ENCODE measurements around the gene PEX10.

PEX10 gene

DNA sequence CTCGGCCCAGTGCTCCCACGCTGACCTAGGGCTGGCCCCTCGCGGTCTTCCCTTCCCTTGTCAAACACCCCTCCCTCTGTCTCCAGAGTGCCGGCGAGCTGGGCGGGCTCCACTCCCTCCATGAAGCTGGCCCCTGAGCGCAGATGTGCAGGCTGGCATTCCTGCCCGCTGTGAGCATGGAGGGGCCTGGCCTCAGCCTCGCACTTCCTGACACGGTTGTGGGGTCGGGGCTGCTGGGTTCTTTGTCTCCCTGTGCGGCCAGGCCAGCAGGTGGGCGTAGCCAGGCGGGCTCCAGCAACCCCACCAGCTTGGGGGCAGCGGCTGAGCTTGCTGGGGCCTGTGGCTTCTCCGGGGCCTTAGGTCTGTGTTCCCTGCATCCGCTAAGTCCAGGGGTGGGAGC is 14.2 kb upstream of the PEX10 start:
- DNase-seq (ENCODE audit: insufficient read length, low spot score): no peak
- FAIRE-seq: no peak
- TF ChIP-seq, protein P1, sequence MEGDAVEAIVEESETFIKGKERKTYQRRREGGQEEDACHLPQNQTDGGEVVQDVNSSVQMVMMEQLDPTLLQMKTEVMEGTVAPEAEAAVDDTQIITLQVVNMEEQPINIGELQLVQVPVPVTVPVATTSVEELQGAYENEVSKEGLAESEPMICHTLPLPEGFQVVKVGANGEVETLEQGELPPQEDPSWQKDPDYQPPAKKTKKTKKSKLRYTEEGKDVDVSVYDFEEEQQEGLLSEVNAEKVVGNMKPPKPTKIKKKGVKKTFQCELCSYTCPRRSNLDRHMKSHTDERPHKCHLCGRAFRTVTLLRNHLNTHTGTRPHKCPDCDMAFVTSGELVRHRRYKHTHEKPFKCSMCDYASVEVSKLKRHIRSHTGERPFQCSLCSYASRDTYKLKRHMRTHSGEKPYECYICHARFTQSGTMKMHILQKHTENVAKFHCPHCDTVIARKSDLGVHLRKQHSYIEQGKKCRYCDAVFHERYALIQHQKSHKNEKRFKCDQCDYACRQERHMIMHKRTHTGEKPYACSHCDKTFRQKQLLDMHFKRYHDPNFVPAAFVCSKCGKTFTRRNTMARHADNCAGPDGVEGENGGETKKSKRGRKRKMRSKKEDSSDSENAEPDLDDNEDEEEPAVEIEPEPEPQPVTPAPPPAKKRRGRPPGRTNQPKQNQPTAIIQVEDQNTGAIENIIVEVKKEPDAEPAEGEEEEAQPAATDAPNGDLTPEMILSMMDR (IDR thresholded peaks at IDR 0.05; ENCODE audit: insufficient read depth, missing control alignments): no peak

DNA sequence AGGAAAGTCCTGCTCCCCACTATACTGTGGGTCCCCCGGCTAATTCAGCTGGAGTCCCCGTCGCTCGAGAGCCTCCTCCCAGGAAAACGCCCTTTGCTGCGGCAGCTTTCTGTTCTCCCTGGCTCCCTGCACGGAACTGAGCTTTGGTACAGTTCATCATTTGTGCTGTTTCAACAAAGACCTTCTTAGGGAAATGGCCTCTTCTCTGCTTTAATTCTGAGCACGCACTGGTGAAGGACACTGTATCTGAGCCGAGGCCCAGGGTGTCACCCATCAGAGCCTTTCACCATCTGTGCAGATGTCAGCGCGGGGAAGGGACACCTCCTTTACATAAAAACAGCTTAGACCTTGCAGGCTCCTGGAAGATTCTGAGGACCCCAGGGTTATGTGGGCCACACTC is 13.5 kb upstream of the PEX10 start:
- DNase-seq (ENCODE audit: insufficient read length, low spot score) (no peak), FAIRE-seq (no peak)
- TF ChIP-seq, protein P1 (IDR thresholded peaks at IDR 0.05; ENCODE audit: insufficient read depth, missing control alignments): no peak

DNA sequence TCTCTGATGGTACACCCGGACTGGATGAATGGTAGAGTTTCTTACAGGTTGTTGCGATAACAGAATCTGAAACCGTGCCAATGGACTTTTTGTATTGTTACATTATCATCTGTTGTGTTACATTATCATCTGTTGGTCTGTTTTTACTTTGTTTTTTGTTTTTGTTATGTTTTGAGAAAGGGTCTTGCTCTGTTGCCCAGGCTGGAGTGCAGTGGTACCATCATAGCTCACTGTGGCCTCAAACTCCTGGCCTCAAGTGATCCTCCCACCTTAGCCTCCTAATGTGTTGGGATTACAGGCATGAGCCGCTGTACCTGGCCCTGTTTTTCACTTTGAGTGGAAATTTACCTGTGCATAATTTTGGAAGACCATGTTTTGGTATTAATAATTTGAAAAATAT is 10.2 kb upstream of the PEX10 start:
- TF ChIP-seq, protein P1 (IDR thresholded peaks at IDR 0.05; ENCODE audit: insufficient read depth, missing control alignments): no peak
- DNase-seq (ENCODE audit: insufficient read length, low spot score): no peak
- FAIRE-seq: no peak

DNA sequence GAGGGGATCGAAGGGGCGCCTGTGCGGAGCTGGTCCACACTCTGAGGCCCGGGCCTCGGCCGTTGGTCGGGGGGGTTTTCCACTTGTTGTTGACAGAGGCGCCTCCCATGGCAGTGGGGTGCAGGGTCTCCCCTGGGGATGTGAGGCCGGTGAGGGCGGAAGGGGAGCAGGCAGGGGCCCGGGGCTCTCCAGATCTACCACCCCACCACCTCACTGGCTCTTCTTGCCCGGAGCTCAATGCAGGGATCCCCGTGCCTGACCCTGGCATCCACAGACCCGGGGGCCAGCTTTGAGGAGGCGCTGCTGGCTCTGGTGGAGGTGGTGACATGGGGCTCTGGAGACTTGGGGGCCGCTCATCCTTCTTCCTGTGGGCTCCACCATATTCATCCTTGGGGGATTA is 7.1 kb upstream of the PEX10 start:
- FAIRE-seq (no peak), DNase-seq (ENCODE audit: insufficient read length, low spot score) (no peak)
- TF ChIP-seq, protein P1 (IDR thresholded peaks at IDR 0.05; ENCODE audit: insufficient read depth, missing control alignments): no peak

DNA sequence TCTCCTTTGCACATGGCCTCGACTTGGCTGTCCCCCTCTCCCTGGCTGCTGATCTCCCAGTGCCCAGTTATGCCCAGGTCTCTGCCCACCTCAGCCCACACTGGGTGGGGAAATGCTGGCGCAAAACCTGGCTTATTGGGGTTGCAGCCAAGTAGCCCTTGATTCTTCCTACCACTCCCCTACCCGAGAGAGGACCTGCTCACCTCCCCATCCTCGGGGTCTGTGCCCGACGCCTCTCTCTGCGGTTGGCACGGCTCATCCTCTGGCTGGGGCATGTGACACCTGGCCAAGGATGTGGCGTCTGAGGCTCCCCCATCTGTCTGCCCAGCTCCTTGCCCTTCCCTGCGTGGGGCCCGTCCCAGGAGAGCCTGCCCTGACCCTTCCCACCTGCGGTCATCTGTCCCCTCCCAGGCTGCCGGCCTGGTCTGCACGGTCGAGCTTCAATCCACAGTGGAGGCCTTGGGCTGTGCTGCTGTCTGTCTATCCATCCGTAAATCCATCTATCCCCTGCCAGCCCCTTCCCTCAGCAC is 6.5 kb upstream of the PEX10 start:
- DNase-seq (ENCODE audit: insufficient read length, low spot score) (no peak), FAIRE-seq (no peak)
- TF ChIP-seq, protein P1 (IDR thresholded peaks at IDR 0.05; ENCODE audit: insufficient read depth, missing control alignments): no peak

DNA sequence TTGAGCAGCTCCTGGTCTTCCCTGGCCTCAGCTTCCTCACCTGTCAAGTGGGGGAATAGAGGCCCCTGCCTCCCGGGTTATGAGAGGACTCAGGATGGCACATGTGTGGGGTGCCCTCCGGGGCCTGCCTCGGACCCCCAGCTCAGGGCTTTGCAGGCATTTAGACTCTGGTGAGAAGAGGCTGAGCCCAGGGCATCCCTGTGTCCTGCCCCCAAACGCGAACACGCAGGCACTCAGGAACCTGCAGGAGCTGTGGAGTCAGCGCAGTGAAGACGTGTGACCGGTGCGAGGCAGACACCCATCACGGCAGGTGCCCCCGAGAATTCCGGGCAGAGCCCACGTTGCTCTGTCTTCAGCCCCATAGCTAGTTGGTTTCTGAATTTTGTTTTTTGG is 5.5 kb upstream of the PEX10 start:
- FAIRE-seq (no peak), DNase-seq (ENCODE audit: insufficient read length, low spot score) (no peak)
- TF ChIP-seq, protein P1 (IDR thresholded peaks at IDR 0.05; ENCODE audit: insufficient read depth, missing control alignments): no peak

DNA sequence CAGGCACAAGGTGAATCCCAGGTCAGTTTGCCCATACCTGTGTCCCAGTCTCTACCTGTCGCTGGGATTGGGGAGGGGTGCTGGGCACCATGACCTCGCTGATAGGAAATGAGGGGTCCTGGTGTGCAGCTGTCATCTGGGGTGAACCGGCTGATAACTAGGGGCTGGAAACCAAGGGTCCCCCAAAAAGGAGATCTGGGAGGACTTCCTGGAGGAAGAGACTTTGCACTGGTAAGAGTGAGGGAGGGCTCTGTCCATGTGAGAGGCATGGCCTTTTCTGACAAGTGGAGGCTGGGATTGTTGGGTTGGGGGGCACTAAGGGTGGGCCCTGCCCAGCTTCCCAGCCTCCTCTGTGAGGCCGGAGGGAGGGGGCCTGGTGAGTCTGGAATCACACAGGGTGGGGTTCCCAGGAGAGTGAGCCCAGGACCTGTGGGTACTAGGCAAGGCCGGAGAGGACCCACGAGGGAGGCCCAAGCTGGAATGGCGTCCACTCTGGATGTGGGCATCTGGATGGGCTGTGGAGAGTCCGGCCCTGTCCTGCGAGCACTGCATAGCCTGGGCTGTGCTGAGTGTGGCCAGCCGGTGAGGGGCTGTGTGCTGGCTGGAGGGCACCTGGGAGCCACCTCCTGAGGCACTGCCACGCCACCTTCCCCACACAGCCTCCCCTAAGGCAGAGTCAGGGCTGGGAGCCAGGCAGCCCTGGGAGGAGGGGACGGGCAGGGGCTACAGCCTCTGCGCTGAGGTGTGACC is 4.9 kb upstream of the PEX10 start:
- TF ChIP-seq, protein P1 (IDR thresholded peaks at IDR 0.05; ENCODE audit: insufficient read depth, missing control alignments): no peak
- no peak for FAIRE-seq
- no peak for DNase-seq (ENCODE audit: insufficient read length, low spot score)

All from D721Med (cell line).